HFF-Myc (cell line): Measurements from ENCODE around the gene MRPL37.
"Not testable (repeated sequence)": the region's sequence is repeated elsewhere in the genome, so short reads cannot be mapped to it uniquely, and the experiment has no call there.

Source experiments
- DNase-seq: peaks from one replicate; pipeline ENCODE4 v3.0.0-alpha.2; 2011; ENCODE audit warnings: low read depth; ENCODE audit errors: extremely low read depth
- H3K4me3 ChIP-seq: replicated peaks from 2 replicates; pipeline ENCODE4 v1.5.1; 2011; ENCODE audit warnings: low read depth, mild to moderate bottlenecking, control low read depth, low read length
- TF ChIP-seq, protein P1 (sequence below): IDR thresholded peaks from 2 replicates; pipeline ENCODE4 v1.5.1; 2012; ENCODE audit warnings: mild to moderate bottlenecking, low read depth, low read length, control low read depth; ENCODE audit errors: missing control alignments

MRPL37 gene

DNA sequence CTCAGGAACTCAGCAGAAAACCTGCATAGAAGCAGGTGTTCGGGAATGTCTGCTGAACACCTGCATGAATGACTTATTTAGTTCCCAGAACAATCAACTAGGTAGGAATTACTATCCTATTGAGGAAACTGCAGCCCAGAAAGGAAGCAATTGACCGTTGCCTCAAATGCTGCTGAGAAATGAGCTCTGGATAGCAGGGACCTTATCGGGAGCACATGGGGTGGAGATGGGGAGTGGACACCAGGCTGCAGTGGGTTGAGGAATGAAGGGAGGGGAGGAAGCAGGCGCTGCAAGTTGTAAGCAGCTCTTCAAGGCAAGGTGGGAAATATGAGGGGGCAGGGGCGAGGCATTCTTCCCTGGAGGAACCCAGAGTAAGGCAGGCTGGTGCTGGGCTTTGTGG lies 36.4 kb upstream of the MRPL37 start:
- TF ChIP-seq, protein P1, sequence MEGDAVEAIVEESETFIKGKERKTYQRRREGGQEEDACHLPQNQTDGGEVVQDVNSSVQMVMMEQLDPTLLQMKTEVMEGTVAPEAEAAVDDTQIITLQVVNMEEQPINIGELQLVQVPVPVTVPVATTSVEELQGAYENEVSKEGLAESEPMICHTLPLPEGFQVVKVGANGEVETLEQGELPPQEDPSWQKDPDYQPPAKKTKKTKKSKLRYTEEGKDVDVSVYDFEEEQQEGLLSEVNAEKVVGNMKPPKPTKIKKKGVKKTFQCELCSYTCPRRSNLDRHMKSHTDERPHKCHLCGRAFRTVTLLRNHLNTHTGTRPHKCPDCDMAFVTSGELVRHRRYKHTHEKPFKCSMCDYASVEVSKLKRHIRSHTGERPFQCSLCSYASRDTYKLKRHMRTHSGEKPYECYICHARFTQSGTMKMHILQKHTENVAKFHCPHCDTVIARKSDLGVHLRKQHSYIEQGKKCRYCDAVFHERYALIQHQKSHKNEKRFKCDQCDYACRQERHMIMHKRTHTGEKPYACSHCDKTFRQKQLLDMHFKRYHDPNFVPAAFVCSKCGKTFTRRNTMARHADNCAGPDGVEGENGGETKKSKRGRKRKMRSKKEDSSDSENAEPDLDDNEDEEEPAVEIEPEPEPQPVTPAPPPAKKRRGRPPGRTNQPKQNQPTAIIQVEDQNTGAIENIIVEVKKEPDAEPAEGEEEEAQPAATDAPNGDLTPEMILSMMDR = no peak
- DNase-seq = no peak
- H3K4me3 ChIP-seq = no peak overlapping the region

- TF ChIP-seq, protein P1 = no peak
- H3K4me3 ChIP-seq = no peak overlapping the region
- no peak for DNase-seq
Observed at GRCh38 chr1:54165146-54165545, 34.8 kb upstream of the MRPL37 start.

GRCh38 chr1:54166357-54166756 lies 33.6 kb upstream of the MRPL37 start:
- not testable (repeated sequence) for H3K4me3 ChIP-seq, DNase-seq

- TF ChIP-seq, protein P1 = no peak
- DNase-seq = peak; percentile 12
- H3K4me3 ChIP-seq = no peak overlapping the region
Observed at GRCh38 chr1:54167422-54168139, 32.4 kb upstream of the MRPL37 start.

DNA sequence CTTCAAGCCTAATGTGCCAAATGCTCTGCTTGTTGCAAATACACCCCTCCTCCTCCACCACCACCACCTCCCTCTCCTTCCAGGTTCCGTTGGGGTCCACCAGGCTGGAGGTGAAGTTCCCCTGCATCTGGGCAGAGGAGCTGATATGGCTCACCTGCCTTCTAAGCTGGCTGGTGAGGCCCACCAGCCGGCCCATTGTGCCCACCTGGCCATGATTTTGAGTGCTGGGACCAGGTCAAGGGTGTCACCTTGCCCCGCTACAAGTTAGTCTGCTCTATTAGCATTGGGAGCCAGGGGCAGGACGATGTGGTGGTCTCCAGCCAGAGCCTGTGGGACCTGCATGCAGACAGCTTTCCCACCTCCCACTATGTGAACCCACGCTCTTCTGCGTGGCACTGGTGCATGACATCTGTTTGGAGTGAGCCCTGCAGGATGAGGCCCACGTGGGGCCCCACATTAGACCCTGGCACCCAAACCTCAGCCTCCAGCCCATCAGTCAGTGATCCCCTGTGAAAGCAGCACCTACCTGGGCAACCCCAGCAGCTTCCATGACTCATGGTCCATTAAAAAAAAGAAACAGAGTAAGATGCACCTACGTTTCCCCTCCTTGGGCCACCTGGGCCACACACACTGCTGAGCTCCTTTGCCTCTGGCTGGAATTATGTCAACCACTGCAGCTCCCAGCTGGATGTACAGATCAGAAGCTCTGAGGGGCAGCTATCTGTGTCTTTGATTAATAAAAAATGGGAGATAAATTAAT lies 31.6 kb upstream of the MRPL37 start:
- DNase-seq = no peak
- TF ChIP-seq, protein P1 = no peak
- no peak overlapping the region for H3K4me3 ChIP-seq

- DNase-seq = no peak
- H3K4me3 ChIP-seq = no peak overlapping the region
- TF ChIP-seq, protein P1 = no peak
Observed at GRCh38 chr1:54169068-54169467, 30.9 kb upstream of the MRPL37 start.

DNA sequence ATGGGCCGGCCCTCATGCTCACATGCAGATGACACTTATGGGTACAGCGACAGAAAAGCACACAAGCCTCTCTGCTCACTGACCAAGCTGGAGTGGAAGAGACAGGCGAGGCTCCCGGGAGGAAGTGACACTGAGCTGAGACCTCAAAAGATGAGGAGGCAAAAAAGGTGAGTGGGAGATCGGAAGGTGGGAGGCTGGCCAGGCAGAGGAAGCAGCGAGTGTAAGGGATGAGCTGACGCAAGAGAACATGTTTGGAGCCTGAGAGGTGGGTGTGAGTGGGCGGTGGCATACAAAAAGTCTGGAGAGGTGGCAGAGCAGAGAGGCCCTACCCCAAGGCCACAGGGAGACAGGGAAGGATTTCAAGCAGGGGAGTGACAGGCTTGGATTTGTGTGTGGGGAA lies 29.0 kb upstream of the MRPL37 start:
- TF ChIP-seq, protein P1 = no peak
- no peak overlapping the region for H3K4me3 ChIP-seq
- no peak for DNase-seq
